Measurements from ENCODE around the gene UNC79.
"Not testable (repeated sequence)": the region's sequence is repeated elsewhere in the genome, so short reads cannot be mapped to it uniquely, and the experiment has no call there.

UNC79 gene

DNA sequence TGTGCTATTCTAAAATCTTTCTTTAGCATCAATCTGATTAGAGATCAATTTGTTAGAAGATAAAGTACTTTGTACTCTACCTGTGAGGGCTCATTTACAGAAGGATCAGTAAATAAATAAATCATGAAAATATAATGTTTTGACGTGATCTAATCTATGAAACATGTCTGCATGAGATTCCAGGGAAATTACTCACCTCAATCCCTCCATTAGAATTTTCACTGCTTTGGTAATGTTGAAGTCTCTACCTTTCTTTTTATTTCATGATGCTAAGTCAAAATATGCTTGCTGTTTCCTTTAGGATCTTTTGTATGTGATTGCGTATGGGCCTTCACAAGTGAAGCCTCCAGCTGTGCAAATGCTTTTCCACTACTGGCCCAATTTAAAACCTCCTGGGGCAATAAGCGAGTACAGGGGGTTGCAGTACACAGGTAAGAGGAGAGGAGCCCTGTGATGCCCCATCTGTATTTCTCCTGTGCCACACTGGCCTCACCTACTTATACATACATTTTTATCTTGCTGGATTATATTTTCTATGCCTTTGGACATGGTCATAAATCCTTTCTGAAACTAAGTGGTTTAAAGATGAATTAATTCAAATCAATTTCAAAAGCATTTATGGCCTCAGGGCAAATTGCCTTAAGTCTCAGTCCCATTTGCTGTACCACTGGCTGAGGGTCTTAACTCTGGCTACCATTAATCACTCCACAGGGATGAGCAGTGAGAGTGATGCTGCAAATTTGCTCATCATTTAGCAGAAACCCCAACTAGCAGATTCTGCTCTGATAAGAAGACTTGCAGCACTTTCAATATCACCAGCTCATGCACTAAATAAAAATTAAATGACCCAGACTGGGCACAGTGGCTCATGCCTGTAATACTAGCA lies 66.4 kb downstream of the UNC79 start:
- DNase-seq: no peak

- no peak for DNase-seq
Observed at GRCh38 chr14:93510056-93510455, 79.3 kb downstream of the UNC79 start.

GRCh38 chr14:93511001-93511400 lies 80.3 kb downstream of the UNC79 start:
- DNase-seq: no peak

- no peak for DNase-seq
Observed at GRCh38 chr14:93520053-93520607, 89.4 kb downstream of the UNC79 start.

DNA sequence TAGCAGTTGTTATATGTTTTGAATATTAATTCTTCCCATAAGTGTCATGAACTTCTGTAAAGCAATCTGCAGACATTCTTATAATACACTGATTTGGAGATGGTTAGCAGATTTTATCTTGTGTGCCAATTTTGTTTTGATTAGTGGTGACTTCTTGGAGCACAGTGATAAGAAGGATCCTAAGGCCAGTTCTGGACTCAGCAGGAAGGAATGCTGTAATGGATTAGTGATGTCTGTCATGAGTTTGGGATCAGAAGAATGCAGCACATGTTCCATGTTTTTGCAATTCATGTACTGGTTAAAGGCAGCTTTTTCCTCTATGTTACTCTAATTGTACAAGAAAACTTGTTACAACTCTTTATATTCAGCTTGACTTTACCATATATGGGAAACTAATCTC lies 91.5 kb downstream of the UNC79 start:
- DNase-seq: no peak

DNA sequence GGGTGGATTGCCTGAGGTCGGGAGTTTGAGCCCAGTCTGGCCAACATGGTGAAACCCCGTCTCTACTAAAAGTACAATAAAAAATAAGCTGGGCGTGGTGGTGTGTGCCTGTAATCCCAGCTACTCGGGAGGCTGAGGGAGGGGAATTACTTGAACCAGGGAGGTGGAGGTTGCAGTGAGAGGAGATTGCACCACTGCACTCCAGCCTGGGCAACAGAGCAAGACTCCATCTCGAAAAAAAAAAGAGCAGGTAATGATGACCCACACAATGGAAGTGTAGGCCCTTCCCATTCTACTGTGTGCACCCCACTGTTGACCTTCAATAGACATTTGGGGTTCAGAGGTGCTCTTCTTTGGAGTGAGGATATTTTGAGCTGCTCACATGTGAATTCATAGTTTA lies 94.5 kb downstream of the UNC79 start:
- not testable (repeated sequence) for DNase-seq

- no peak for DNase-seq
Observed at GRCh38 chr14:93525696-93526451, 95.1 kb downstream of the UNC79 start.

GRCh38 chr14:93527203-93527607 lies 96.5 kb downstream of the UNC79 start:
- no peak for DNase-seq

DNA sequence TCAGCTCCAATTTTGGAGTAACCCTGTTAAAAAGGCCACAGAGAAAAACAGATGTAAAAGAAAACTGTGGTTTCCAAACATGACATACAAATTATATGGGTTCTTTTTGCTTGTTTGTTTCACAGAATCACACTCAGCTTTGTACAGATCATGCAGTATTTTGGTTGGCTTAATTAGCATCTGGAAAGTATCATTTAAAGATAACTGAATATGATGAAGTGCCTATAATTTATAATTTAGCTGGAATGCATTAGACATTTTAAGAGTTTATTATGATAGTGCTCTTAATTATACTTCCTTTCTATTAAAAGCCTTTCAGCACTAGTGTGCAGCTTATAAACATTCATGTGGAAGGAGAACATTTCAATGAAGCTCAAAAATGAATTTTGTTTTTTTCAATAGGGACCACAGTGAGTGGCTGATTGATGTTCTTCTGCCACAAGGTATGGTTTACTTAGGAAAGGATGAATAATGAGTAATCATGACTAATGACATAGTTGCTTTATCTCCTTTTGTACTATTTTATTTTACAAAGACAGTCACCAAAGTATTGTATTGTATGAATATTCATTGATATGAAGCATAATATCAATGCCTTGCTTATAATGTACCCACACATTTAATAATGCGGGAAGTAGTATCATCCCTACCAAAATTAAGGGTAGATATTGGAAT lies 98.3 kb downstream of the UNC79 start:
- DNase-seq: no peak

- DNase-seq: no peak
Observed at GRCh38 chr14:93531644-93532043, 100.9 kb downstream of the UNC79 start.

DNA sequence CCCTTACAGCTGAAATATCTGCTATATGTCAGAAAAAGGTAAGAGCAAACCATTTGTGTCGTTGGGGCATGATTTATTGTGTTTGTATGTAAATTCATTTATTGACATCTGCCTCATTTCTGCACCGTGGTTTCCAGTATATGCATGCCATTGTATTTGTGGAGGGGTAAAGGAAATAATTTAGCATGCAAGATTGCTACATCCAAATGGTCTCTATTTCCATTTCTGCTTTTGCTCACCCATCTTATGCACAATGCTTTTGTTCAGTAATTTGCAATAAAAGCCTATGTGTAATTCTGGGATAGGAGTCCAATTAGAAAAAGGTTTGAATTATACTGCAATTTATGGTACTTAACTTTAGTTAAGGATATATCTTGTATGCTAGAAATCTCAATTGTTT lies 101.8 kb downstream of the UNC79 start:
- DNase-seq: no peak

- DNase-seq: no peak
Observed at GRCh38 chr14:93533437-93533836, 102.7 kb downstream of the UNC79 start.

GRCh38 chr14:93533842-93534241 lies 103.1 kb downstream of the UNC79 start:
- no peak for DNase-seq

DNA sequence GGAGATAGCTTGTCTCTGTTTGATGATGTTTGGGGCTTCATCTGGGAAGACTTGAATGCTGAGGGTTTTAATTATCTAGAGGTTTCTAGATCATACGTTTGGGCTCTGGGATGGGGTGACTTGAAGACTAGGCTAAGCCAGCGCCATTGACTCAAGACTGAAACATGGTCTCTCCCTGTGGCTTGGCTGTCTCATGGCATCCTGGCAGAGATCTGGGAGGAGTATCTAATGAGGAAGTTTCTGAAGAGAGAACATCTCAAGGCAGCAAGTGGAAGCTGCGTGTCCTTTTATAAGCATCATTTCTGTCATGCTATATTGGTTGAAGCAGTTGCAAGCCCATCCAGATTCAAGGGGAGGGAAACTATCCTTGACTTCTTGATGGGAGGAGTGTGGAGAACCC lies 104.8 kb downstream of the UNC79 start:
- DNase-seq: no peak

- no peak for DNase-seq
Observed at GRCh38 chr14:93536945-93537344, 106.2 kb downstream of the UNC79 start.

DNA sequence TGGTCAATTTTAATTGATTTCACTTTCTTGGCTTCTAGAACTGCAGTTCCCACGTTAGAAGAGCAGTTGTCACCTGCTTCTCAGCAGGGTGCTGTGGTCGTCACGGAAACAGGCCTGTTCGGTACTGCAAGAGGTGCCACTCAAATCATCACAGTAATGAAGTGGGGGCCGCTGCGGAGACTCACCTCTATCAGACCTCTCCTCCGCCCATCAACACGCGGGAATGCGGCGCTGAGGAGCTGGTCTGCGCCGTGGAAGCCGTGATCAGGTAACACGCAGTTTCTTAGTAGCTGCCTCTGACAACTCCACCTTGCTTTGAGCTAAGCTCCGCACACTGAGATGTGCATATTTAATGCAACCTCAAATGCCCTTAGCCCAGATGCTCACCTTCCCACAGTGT lies 107.2 kb downstream of the UNC79 start:
- no peak for DNase-seq

DNA sequence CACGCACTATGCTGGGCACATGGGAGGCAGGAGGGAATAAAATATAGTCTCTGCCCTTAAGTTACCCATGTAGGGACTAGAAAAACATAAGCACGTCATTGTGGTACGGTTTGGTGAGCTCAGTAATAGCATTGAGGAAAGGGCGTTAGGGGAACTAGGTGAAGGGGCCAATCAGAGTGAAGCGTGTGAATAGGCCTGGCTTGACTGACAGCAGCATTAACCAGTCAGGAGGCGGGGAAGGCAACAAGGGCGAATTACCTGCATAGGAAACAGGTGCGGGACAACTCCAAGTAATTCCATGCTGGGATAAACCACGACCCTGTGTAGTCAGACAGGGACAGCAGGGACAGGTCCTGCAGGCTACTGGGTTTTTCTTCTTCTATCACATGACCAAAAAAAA lies 107.7 kb downstream of the UNC79 start:
- no peak for DNase-seq

GRCh38 chr14:93540235-93540634 lies 109.5 kb downstream of the UNC79 start:
- no peak for DNase-seq

DNA sequence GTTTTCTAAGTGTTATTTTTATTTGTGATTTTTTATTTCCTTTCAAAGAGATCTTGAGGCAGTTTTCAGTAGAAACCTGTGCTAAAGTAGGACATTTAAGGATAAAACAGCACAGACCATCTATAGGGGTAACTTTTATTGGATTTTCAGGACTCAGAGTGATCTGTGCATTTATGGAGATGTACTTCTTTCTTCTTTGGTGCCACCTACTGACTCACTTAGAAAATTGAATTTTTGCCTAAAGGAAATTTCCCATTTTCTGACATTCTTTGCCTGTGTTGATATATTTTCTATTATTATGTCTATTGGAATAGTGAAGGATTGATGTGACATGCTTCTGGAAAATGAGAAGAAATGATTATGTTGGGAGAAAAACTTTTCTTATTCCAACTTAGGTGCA lies 113.0 kb downstream of the UNC79 start:
- DNase-seq: no peak

DNA sequence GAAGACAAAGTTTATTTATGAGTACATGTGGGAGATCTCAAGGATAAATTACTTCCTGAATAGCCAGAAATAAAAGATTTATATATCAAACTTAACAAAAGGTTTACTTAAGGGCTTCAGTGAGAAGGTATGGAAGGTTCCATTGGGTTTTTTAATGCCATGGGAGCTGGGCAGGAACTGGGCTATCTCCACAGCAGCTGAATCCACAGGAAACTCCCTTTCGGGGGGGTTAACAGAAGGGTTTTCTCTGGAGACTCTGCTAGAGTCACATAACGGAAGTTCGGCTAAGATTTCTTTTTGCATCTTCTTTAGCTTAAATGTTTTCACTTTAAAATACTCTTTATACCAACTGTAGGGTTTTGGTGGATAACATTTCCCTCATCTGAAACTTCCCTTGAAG lies 113.5 kb downstream of the UNC79 start:
- no peak for DNase-seq

- no peak for DNase-seq
Observed at GRCh38 chr14:93546642-93547041, 115.9 kb downstream of the UNC79 start.

GRCh38 chr14:93548102-93548843 lies 117.5 kb downstream of the UNC79 start:
- DNase-seq: no peak

GRCh38 chr14:93549595-93549994 lies 118.9 kb downstream of the UNC79 start:
- DNase-seq: no peak
